AML-193 (cell line): ENCODE data around the gene BRWD1.
"Not testable (repeated sequence)": the region's sequence is repeated elsewhere in the genome, so short reads cannot be mapped to it uniquely, and the experiment has no call there.

Experiments
- DNase-seq, 2 experiments: peaks; one replicate each; lab custom pipeline; 2025; lab: John Stamatoyannopoulos, UW

Gene BRWD1

DNA sequence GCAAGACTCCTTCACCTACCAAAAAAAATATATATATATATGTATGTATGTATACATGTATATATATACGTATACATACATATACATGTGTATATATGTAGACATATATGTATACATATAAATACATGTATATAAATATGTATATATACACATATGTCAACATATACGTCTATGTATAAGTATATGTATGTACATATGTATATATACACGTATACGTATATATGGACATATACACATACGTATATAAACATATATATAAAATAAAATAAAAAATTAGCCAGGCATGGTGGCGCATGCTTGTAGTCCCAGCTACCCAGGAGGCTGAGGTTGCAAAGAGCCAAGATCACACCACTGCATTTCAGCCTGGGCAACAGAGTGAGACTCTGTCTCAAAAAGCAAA is 31.6 kb downstream of the BRWD1 start:
- DNase-seq: no peak

- DNase-seq: no peak
Measured at GRCh38 chr21:39281207-39281606, 32.2 kb downstream of the BRWD1 start.

- DNase-seq: no peak
Measured at GRCh38 chr21:39269620-39270019, 43.8 kb downstream of the BRWD1 start.

DNA sequence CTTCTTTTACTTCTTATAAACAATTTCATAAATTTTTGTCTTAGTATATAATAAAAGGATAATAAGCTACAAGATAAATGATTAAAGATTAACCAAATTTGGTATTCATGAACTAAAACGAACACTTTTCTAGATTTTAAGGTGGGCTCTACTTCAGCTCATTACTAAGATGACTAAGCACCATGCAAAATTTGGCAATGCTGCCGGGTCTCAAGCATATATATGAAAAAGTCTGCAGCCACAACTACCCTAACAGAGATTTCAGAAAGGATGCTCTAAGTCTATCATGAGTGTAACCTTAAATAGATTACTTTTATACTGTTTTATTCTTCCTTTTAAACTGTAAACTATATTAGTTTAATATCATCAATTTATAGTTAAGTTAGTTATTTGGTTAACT is 47.8 kb downstream of the BRWD1 start:
- no peak for DNase-seq

DNA sequence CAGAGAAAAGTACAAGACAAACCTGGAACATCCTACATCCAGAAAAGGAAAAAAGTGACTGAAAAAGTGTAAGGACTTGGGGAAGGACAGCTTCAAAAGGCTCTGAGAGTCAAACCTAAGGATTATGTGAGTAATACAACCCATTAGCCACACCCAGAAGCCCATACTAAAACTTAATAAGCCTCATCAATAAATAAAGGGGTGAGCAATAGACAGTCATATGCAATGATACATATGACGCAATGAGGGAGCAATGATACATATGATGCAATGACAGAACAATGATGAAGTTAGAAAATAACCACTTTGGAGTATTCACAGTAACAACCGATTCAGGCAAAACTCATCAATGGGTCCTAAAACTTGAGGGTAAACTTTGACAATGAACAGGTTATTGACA is 50.1 kb downstream of the BRWD1 start:
- no peak for DNase-seq

DNA sequence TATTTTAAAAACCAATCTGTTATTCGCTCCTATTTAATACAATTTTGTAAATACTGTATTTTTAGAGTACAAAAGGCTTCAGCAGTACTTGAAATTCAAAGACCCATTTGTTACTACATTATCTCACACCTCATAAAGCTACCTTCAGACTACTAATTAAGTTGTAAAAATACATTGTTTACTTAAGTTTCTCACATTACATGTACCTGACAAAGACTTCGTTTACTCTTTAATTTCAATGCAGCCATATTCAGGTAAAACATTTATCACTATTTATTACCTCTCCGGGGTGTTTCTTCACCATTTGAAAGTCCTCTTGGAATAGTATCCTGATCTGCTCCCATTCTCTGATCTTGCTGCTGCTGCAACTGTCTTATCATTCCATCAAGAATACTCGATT is 55.2 kb downstream of the BRWD1 start:
- no peak for DNase-seq

DNA sequence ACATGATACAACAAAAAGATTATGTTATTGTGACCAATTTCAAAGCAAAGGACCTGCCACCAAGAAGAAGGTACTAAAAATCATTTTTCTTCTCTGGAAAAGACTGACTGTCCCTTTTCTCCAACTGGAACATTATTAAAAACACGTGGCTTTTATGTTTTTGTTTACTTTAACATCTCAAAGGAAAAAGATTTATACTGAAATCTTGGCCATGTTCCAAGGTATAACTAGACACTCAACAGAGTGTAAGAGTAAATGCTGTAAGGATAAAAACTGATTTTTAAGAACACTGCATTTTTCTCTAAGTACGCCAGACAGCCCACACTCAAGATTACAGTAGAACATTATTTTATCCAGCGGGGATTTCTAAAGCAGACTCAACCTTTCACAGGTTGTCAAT is 62.1 kb downstream of the BRWD1 start:
- DNase-seq: no peak

GRCh38 chr21:39238275-39238674 is 75.2 kb downstream of the BRWD1 start:
- DNase-seq: no peak

DNA sequence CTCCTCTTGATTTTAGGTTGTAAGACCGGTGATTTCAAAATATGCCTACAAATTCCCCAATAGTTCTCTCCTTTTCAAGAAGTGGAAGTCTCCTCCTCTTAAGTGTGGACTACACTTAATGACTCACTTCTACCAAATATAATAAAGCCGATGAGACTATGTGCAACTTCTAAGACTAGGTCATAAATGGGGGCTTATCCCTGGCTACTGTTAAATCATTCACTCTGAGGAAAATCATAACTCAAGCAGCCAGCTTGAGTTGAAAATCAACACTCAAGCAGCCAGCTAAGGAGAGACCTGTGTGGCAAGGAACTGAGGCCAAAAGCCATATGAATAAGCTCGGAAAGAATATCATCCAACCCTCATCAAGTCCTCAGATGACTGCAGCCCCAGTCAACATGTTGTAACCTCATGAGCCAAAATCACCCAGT is 80.6 kb downstream of the BRWD1 start:
- no peak for DNase-seq

- DNase-seq: no peak
Measured at GRCh38 chr21:39224930-39225329, 88.5 kb downstream of the BRWD1 start.

- DNase-seq: no peak
Measured at GRCh38 chr21:39221997-39222486, 91.4 kb downstream of the BRWD1 start.

DNA sequence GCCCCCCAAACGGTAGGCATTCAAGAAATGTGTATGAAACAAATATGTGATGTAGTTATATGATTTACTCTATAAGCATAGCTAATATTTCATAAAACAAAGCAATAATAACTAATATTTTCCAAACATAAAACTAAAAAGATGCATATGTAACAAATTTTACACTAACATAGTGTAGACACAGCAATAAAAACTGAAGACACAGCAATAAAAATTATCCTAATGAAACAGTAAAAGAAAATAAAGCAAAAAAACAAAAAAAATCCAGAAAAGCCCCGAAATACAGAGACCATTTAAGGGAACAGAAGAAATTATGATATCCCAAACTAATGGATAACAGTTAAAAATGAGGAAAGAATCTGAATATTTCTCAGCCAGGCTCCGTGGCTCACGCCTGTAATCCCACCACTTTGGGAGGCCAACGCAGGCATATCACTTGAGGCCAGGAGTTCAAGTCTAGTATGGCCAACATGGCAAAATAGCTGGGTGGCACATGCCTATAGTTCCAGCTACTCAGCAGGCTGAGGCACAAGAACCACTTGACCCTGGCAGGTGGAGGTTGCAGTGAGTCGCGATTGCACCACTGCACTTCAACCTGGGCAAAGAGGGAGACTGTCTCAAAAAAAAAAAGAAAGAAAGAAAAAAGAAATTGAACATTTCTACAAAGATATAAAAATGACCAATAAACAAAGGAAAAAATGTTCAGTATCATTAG is 92.0 kb downstream of the BRWD1 start:
- DNase-seq: no peak

DNA sequence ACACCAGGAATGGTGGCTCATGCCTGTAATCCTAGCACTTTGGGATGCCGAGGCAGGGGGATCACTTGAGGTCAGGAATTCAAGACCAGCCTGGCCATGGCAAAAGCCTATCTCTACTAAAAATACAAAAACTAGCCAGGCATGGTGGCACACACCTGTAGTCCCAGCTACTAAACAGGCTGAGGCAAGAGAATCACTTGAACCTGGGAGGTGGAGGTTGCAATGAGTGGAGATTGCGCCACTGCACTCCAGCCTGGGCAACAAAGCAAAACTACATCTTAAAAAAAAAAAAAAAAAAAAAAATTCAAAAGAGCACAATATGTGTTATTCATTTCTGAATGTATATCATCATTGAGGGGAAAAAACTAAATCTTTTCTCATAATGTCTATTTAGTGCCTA is 92.6 kb downstream of the BRWD1 start:
- not testable (repeated sequence) for DNase-seq

DNA sequence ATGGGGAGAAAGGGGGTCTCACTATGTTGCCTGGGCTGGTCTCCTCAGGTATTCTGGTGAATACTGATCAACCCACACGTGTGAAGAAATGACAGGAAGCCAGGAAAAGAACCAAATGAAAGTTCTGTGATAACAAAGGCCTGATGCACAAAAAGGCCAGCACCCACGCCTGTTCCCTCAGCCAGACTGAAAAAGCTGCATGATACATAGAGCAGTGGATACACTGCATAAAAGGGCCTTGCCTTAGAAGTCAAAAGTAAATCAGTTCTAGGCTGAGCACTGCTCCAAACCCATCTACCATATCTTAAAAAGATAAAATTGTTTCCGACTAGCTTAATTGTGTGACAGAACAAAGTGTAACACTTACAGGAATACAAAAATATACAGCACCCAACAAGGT is 93.3 kb downstream of the BRWD1 start:
- no peak for DNase-seq

DNA sequence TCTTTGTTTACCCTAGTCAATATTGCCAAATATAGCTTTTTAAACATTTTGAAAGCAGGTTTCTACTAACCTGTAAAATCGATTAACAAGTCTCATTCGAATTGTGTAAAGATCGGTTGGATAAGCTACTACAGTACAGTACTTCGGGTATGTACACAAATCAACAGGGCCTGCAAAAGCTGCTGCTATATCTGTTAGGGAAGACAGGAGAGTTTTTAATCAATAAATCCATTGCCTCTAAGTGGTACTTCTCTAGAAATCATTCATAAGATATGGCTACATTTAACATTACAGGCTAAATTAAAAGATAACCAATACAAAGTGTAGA is 95.4 kb downstream of the BRWD1 start:
- DNase-seq: no peak

- DNase-seq: no peak
Measured at GRCh38 chr21:39217356-39218081, 95.9 kb downstream of the BRWD1 start.

DNA sequence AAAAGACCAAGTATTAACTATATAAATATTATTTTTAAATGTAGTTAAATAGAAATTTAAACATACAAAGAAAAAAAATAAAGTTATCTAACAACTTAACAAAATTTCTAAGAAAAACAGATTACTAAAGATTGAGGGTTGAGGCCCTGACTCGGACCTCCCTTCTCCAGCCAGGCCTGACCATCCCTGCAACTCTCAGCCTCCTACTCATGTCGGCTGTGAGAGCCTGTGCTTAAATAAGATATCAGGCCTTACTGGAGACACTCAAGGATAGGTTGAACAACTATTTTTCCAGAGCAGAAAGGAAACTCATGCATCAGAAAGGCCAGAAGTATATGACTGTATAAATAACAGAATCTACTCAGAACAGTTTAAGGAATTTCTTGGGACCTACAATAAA is 97.1 kb downstream of the BRWD1 start:
- DNase-seq: no peak

DNA sequence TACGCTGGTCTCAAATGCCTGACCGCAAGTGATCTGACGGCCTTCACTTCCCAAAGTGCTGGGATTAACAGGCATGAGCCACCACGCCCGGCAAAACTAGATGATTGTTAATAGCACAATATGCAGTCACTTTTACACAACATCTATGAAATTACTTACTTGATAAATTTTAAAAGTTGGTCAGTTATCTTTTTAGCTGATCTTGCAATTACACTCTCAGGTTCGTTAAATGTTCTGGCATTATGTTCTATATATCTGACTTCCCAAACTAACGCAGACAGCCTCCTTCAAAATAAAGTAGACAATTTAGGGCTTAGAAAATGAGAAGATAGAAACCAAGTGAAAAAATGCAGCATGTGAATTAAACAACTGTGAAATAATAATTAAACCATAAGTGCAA is 98.4 kb downstream of the BRWD1 start:
- no peak for DNase-seq

DNA sequence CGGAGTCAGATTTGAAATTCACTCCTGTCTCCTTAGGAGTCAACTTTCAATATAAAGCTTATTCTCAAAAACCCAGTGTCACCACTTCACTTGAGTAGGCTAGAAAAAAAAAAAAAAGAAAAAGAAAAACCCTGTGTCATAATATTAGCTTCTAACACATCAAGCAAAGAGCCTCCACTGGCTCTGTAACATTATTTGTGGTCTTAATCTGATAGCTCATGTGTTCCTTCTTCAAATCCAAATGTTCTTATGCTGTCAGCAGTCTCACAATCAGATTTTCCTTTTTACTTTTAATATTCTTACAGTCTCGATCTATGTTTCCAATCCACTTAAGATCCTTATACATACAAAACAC is 104.1 kb downstream of the BRWD1 start:
- DNase-seq: no peak

DNA sequence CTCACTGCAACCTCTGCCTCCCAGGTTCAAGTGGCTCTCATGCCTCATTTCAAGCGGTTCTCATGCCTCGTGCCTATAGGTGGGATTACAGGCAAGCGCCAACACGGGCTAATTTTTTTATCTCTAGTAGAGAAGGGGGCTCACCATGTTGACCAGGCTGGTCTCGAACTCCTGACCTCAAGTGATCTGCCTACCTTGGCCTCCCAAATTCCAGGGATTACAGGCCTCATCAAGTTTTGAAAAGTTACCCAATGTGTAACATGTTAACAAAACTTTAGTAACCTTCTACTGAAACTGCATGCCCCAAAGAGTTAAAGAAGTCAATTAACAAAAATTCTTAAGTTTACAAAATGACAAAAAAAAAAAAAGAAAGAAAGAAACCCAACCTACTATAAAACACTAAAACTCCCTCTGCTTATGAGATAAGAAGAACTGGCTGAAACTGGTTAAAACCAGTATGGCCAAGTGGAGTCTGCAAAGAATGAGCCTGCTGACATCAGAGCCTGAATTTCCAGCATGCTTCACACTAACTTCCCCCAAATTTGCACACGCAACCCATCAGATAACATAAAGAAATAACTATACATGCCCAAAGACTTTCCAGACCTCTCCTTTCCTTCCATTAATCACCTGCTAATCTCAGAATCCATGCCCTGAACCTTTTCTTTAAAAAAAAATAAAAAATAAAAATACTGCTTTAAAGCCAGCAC is 104.7 kb downstream of the BRWD1 start:
- no peak for DNase-seq

DNA sequence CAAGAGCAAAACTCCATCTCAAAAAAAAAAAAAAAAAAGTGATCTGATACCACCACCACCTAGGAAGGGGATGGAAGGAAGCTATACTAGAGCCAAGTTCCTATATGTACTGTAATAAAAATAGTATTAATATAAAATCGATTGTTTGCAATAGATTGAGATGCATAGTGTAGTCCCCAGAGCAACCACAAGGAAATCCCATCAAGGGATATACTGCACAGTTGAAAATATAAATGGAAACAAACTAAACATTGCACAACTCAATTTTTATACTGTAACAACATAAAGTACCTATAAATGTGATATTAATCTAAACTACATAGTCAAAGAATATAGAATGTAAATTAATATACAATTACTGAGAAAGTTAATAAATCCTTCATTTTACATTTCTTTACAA is 109.3 kb downstream of the BRWD1 start:
- DNase-seq: no peak

GRCh38 chr21:39198800-39199199 is 114.6 kb downstream of the BRWD1 start:
- no peak for DNase-seq
